Trophoblast cell (in vitro differentiated cells and primary cell): Measurements from ENCODE around the gene RBMS1.

ENCODE experiments used
- DNase-seq, 2 donors: peaks; one replicate each; pipeline ENCODE4 v3.0.0-alpha.2; 2016
- H2AFZ ChIP-seq: 2 replicates; pipeline ENCODE4 v1.6.1; 2013; ENCODE audit warnings: low read length, moderate library complexity, mild to moderate bottlenecking; ENCODE audit not compliant: insufficient read depth, poor library complexity
- H2AK5ac ChIP-seq: 2 replicates; pipeline ENCODE4 v1.6.1; 2013; ENCODE audit warnings: mild to moderate bottlenecking, low read length
- H2BK120ac ChIP-seq: 2 replicates; pipeline ENCODE4 v1.6.1; 2013; ENCODE audit warnings: low read length, mild to moderate bottlenecking, moderate library complexity; ENCODE audit not compliant: insufficient read depth, poor library complexity
- H2BK12ac ChIP-seq: 2 replicates; pipeline ENCODE4 v1.6.1; 2013; ENCODE audit warnings: mild to moderate bottlenecking, low read length, moderate library complexity
- H2BK5ac ChIP-seq: 2 replicates; pipeline ENCODE4 v1.6.1; 2013; ENCODE audit warnings: low read length, low read depth, moderate library complexity, mild to moderate bottlenecking; ENCODE audit not compliant: poor library complexity
- H3K14ac ChIP-seq: 2 replicates; pipeline ENCODE4 v1.6.1; 2013; ENCODE audit warnings: mild to moderate bottlenecking, low read length
- H3K18ac ChIP-seq: 2 replicates; pipeline ENCODE4 v1.6.1; 2013; ENCODE audit warnings: mild to moderate bottlenecking, low read length
- H3K23ac ChIP-seq: 2 replicates; pipeline ENCODE4 v1.6.1; 2013; ENCODE audit warnings: low read length
- H3K27ac ChIP-seq: 2 replicates; pipeline ENCODE4 v1.5.1; 2013; ENCODE audit warnings: low read depth, mild to moderate bottlenecking, inconsistent platforms, low read length, moderate library complexity
- H3K27me3 ChIP-seq: 2 replicates; pipeline ENCODE4 v1.6.1; 2013; ENCODE audit warnings: inconsistent platforms, mild to moderate bottlenecking, low read length, moderate library complexity; ENCODE audit not compliant: insufficient read depth
- H3K36me3 ChIP-seq, 2 experiments: 1 replicate in 1 of 2; 2 replicates in 1 of 2; pipeline ENCODE4 v1.6.1; 2013; ENCODE audit warnings: low read length in 2 of 2, mild to moderate bottlenecking in 2 of 2, moderate library complexity in 1 of 2; ENCODE audit not compliant: insufficient read depth in 2 of 2, control insufficient read depth in 1 of 2
- H3K4ac ChIP-seq: 2 replicates; pipeline ENCODE4 v1.6.1; 2013; ENCODE audit warnings: low read depth, mild to moderate bottlenecking, low read length, moderate library complexity
- H3K4me1 ChIP-seq, 2 experiments: 1 replicate in 1 of 2; 2 replicates in 1 of 2; pipeline ENCODE4 v1.6.1; 2013; ENCODE audit warnings: low read length in 2 of 2, mild to moderate bottlenecking in 2 of 2, moderate library complexity in 1 of 2; ENCODE audit not compliant: insufficient read depth in 2 of 2, control insufficient read depth in 1 of 2
- H3K4me2 ChIP-seq: 2 replicates; pipeline ENCODE4 v1.6.1; 2013; ENCODE audit warnings: inconsistent platforms, mild to moderate bottlenecking, low read length, moderate library complexity
- H3K4me3 ChIP-seq: 2 replicates; pipeline ENCODE4 v1.5.1; 2013; ENCODE audit warnings: mild to moderate bottlenecking, low read depth, low read length, inconsistent platforms
- H3K79me1 ChIP-seq: one replicate; pipeline ENCODE4 v1.6.1; 2013; ENCODE audit warnings: low read length
- H3K79me2 ChIP-seq: 2 replicates; pipeline ENCODE4 v1.6.1; 2013; ENCODE audit warnings: low read length, mild to moderate bottlenecking; ENCODE audit not compliant: control insufficient read depth, insufficient read depth, poor library complexity
- H3K9ac ChIP-seq: 2 replicates; pipeline ENCODE4 v1.6.1; 2013; ENCODE audit warnings: mild to moderate bottlenecking, low read length
- H3K9me3 ChIP-seq: 2 replicates; pipeline ENCODE4 v1.6.1; 2013; ENCODE audit warnings: low read depth, mild to moderate bottlenecking, control low read depth, inconsistent platforms, low read length; ENCODE audit not compliant: insufficient read depth
- H4K12ac ChIP-seq: 2 replicates; pipeline ENCODE4 v1.6.1; 2013; ENCODE audit warnings: low read depth, mild to moderate bottlenecking, low read length, moderate library complexity
- H4K8ac ChIP-seq: 2 replicates; pipeline ENCODE4 v1.6.1; 2013; ENCODE audit warnings: low read depth, mild to moderate bottlenecking, low read length, moderate library complexity
- H4K91ac ChIP-seq: one replicate; pipeline ENCODE4 v1.6.1; 2013; ENCODE audit warnings: low read depth, mild to moderate bottlenecking, low read length, moderate library complexity
- WGBS: extraction: QIAGEN DNeasy Blood & Tissue Kit; methylation state at CpG from one replicate; pipeline ENCODE4 v1.1.7; 2013; ENCODE audit warnings: missing lambda C conversion rate; ENCODE audit not compliant: insufficient read length, insufficient coverage; ENCODE audit errors: extremely low coverage; 5-methylcytosine and 5-hydroxymethylcytosine counted together

Gene RBMS1

DNA sequence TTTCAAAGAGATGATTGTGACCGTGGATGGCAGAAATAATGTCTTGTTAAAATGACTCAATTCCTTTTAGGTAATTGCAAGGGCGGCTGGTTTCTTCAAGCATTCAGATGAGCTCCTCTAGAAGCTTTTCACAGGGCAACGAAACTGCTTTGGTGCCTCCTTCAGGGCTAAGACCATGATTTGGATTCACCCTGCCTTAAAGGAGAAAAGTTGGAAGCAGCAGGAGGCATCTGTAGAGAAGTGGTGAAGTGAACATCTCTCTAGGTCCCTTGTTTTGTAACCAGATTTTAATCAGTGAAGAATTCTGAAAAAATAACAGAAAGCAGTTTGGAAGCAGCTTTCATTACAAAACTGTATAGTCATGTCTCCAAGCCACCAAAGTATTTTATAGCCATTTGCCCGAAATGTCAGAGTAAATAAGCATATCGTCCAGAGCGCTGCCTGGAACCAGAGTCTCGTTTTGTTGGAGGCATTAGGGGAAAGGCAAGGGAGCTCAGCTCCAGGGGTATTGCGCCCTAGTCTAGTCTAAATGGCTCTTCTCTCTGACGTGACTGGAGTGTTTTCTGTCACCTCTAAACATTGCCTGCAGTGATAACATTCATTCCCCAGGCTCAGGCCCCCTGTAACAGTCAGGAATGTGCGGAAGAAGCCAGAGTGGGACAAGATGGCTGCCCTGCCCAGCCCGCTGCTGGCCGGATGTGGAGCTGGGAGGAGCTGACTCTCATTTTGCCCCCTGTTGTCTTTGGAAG lies 235.7 kb downstream of the RBMS1 start:
- no CpG with 5 or more reads among the region's 12 CpGs for WGBS

DNA sequence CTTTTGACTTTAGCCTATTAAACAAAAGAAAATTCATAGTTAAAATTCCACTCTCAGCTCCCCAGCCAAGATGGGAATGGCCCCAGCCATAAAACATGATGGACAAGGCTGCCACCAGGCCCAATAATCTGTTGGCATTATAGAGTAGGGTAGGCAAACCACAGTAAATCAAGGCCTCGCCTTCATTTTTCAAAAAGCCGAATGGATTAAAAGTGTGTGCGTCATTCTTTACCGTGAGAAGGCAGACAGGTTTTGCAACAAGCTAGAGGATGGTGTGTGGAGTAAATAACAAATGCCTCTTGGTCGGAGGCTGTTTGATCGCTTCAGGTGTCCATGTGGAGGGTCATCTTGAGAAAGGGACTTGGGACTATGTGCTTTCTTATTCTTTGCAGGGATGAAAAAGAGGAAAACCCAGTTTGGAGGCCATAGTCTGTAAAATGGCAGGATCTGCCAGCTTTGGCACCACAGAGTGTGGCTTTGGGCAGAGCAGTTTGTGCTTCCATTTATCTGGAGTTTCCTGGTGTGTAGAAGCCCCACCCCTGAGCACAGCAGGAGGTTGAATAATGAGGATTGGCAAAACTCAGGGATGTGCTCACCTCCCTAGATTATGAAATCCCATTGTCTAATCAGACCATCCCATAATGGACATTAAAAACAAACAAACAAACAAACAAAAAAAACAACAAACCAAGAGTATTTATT lies 236.4 kb downstream of the RBMS1 start:
- H3K4ac ChIP-seq: peak overlapping the region; percentile 52
- WGBS: no CpG with 5 or more reads among the region's 6 CpGs
- no peak overlapping the region for H3K4me3 ChIP-seq
- peak overlapping the region; percentile 39 for H2AFZ ChIP-seq
- H4K91ac ChIP-seq: peak overlapping the region; percentile 85
- peak overlapping the region; percentile 41 for H4K8ac ChIP-seq
- H3K27ac ChIP-seq: peak overlapping the region; percentile 94
- peak overlapping the region; percentile 93 for H2BK5ac ChIP-seq
- H3K18ac ChIP-seq: peak overlapping the region; percentile 25
- peak overlapping the region; percentile 85 for H2BK12ac ChIP-seq
- no peaks in the 10 kb centered on the region for H3K36me3 ChIP-seq
- peaks cover 2% of the 10 kb centered on the region for H3K79me2 ChIP-seq
- H3K14ac ChIP-seq: peak overlapping the region; percentile 33
- DNase-seq: peak; percentile 61 to 82
- peak overlapping the region; percentile 21 for H2AK5ac ChIP-seq
- peak overlapping the region; percentile 75 for H2BK120ac ChIP-seq
- no peaks in the 10 kb centered on the region for H3K9me3 ChIP-seq
- H3K4me1 ChIP-seq: peaks cover 4 to 17% of the 10 kb centered on the region in 2 experiments
- peaks cover 26% of the 10 kb centered on the region for H3K79me1 ChIP-seq
- H4K12ac ChIP-seq: peak overlapping the region; percentile 59
- no peak overlapping the region for H3K4me2 ChIP-seq
- H3K27me3 ChIP-seq: no peaks in the 10 kb centered on the region
- H3K9ac ChIP-seq: no peak overlapping the region
- H3K23ac ChIP-seq: no peak overlapping the region

More for the DNA sequence above, 235.7 kb downstream of the RBMS1 start:
- H3K4me2 ChIP-seq: no peak overlapping the region
- peak overlapping the region; percentile 30 for H2AFZ ChIP-seq
- H3K23ac ChIP-seq: no peak overlapping the region
- H3K9ac ChIP-seq: no peak overlapping the region
- no peak overlapping the region for H4K12ac ChIP-seq
- H3K4ac ChIP-seq: no peak overlapping the region
- H3K79me1 ChIP-seq: peaks cover 26% of the 10 kb centered on the region
- H3K14ac ChIP-seq: peak overlapping the region; percentile 73
- H3K18ac ChIP-seq: no peak overlapping the region
- no peak overlapping the region for H2AK5ac ChIP-seq
- H4K8ac ChIP-seq: peak overlapping the region; percentile 33
- H2BK5ac ChIP-seq: peak overlapping the region; percentile 88
- peak overlapping the region; percentile 78 for H2BK12ac ChIP-seq
- H3K36me3 ChIP-seq: no peaks in the 10 kb centered on the region
- no peaks in the 10 kb centered on the region for H3K9me3 ChIP-seq
- H3K79me2 ChIP-seq: peaks cover 2% of the 10 kb centered on the region
- H4K91ac ChIP-seq: peak overlapping the region; percentile 81
- peak overlapping the region; percentile 93 for H2BK120ac ChIP-seq
- no peaks in the 10 kb centered on the region for H3K27me3 ChIP-seq
- no peak overlapping the region for H3K4me3 ChIP-seq
- peaks cover 4 to 17% of the 10 kb centered on the region in 2 experiments for H3K4me1 ChIP-seq
- peak overlapping the region; percentile 94 for H3K27ac ChIP-seq
- no peak for DNase-seq

DNA sequence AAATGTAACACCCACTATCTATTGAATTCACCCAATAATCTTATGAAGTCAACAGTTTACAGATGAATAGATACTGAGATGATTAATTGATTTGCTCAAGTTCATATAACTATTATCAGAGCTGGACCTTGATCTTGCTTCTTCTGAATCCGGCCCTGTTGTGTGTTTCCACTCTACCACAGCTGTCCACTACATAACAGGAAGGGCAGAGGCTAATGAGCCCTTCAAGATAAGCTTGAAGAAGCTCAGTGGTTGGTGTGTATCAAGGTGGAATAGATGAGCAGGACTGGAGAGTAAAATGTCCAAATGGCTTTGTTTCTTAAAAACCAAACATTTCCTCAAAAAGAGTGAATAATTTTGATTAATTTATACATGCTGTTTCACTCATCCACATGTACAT lies 237.1 kb downstream of the RBMS1 start:
- peak overlapping the region; percentile 89 for H2BK120ac ChIP-seq
- H4K91ac ChIP-seq: peak overlapping the region; percentile 94
- DNase-seq: no peak
- no peak overlapping the region for H3K4me3 ChIP-seq
- H3K23ac ChIP-seq: no peak overlapping the region
- H3K4me2 ChIP-seq: no peak overlapping the region
- peak overlapping the region; percentile 87 for H2BK5ac ChIP-seq
- H3K9ac ChIP-seq: no peak overlapping the region
- H3K79me1 ChIP-seq: peaks cover 27% of the 10 kb centered on the region
- no peak overlapping the region for H3K14ac ChIP-seq
- WGBS: no CpG with 5 or more reads among the region's 1 CpG
- H3K36me3 ChIP-seq: no peaks in the 10 kb centered on the region
- peaks cover 2% of the 10 kb centered on the region for H3K79me2 ChIP-seq
- no peak overlapping the region for H3K4ac ChIP-seq
- H2AK5ac ChIP-seq: no peak overlapping the region
- no peak overlapping the region for H4K12ac ChIP-seq
- no peak overlapping the region for H2AFZ ChIP-seq
- peak overlapping the region; percentile 37 for H3K27ac ChIP-seq
- peak overlapping the region; percentile 98 for H2BK12ac ChIP-seq
- H4K8ac ChIP-seq: peak overlapping the region; percentile 84
- H3K27me3 ChIP-seq: no peaks in the 10 kb centered on the region
- H3K9me3 ChIP-seq: no peaks in the 10 kb centered on the region
- peaks cover 4 to 19% of the 10 kb centered on the region in 2 experiments for H3K4me1 ChIP-seq
- no peak overlapping the region for H3K18ac ChIP-seq

DNA sequence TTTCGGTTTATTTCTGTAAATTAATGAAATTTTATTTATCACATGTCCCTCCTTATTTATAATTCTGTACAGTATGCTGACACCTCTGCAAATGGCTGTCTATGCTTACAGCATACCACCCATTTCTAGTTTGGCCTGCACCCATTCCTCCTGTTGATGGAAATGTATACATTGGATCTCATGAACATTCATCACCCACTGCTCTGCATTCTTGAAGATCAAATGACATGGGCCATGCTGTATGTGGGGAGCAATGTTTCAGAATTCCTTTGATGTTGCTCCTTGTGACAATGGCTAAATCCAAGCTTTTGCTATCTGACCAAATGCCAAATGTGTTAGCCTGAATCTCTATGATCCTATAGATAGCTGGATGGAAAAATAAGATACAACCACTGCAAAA lies 238.2 kb downstream of the RBMS1 start:
- Histone ChIP-seq H3K36me3 (no peaks in the 10 kb centered on the region), H3K14ac (no peak overlapping the region), H3K27ac (no peak overlapping the region), H2BK12ac (no peak overlapping the region), H3K79me2 (peaks cover 2% of the 10 kb centered on the region), H2BK120ac (no peak overlapping the region), H3K79me1 (peaks cover 31% of the 10 kb centered on the region), H3K23ac (no peak overlapping the region), H3K4me3 (no peak overlapping the region), H2BK5ac (no peak overlapping the region), H4K8ac (no peak overlapping the region), H4K91ac (no peak overlapping the region), H3K4me1 (peaks cover 4 to 20% of the 10 kb centered on the region in 2 experiments), H2AK5ac (no peak overlapping the region), H3K27me3 (no peaks in the 10 kb centered on the region), H3K18ac (no peak overlapping the region), H3K4me2 (no peak overlapping the region), H2AFZ (no peak overlapping the region), H3K9ac (no peak overlapping the region), H3K4ac (no peak overlapping the region), H3K9me3 (no peaks in the 10 kb centered on the region), H4K12ac (no peak overlapping the region)
- DNase-seq: no peak
- WGBS: no CpG with 5 or more reads among the region's 1 CpG
